GM19238 (cell line): Measurements from ENCODE around the gene MTHFD1L.
"Not testable (repeated sequence)": the region's sequence is repeated elsewhere in the genome, so short reads cannot be mapped to it uniquely, and the experiment has no call there.

ENCODE experiments used
- DNase-seq: peaks from one replicate; pipeline ENCODE4 v3.0.0; 2011; ENCODE audit warnings: low spot score; ENCODE audit not compliant: insufficient read length

MTHFD1L gene

DNA sequence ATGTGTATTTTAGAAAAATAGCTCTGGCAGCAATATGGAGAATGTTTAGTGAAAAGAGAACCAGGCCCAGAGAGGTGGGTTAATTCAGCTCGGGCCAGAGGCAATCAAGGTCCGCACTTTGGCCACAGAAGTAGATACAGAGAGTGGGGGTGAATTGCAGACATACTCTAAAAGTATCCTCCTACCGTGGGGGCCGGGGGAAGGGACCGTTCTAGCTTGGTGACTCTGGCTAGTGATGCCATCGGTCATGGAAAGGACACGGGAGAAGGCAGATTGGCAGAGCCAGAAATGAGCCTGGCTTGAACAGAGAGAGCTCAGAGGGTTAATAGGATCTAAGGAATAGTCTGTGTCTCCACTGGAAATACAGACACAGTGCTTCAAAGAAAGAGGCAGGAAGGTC lies 173.1 kb downstream of the MTHFD1L start:
- DNase-seq: no peak

DNA sequence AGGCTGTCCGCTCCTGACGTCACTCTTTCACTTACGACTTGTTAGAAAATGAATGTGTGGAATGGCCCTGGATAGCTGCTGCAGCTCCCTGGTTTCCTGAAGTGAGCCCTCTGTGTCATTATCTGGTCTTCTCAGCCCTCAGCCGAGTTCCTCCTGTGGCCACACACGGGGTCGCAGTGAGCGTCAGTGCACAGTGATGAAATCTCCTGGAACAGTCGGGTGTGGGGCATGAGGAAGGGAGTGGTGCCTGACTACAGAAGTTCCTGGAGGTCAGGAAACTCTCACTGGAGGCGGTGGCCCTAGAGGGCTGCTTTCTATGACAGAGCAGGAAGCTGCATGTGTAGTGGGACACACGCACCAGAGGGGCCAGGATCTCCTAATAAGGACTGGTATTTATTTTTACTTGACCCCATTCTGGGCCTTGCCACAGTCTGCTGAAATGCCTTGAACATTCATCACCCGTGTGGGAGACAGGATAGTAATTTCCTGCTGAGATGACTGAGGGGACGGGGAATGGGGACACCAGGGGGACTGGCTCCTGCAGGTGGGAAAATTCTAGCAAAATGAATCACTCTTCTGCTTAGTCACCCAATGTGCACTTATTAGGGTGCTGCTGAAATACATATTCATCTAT lies 175.5 kb downstream of the MTHFD1L start:
- DNase-seq: not testable (repeated sequence)

- DNase-seq: no peak
Observed at GRCh38 chr6:151041686-151042085, 176.2 kb downstream of the MTHFD1L start.

- not testable (repeated sequence) for DNase-seq
Observed at GRCh38 chr6:151042911-151043330, 177.4 kb downstream of the MTHFD1L start.

- no peak for DNase-seq
Observed at GRCh38 chr6:151043944-151044343, 178.4 kb downstream of the MTHFD1L start.

DNA sequence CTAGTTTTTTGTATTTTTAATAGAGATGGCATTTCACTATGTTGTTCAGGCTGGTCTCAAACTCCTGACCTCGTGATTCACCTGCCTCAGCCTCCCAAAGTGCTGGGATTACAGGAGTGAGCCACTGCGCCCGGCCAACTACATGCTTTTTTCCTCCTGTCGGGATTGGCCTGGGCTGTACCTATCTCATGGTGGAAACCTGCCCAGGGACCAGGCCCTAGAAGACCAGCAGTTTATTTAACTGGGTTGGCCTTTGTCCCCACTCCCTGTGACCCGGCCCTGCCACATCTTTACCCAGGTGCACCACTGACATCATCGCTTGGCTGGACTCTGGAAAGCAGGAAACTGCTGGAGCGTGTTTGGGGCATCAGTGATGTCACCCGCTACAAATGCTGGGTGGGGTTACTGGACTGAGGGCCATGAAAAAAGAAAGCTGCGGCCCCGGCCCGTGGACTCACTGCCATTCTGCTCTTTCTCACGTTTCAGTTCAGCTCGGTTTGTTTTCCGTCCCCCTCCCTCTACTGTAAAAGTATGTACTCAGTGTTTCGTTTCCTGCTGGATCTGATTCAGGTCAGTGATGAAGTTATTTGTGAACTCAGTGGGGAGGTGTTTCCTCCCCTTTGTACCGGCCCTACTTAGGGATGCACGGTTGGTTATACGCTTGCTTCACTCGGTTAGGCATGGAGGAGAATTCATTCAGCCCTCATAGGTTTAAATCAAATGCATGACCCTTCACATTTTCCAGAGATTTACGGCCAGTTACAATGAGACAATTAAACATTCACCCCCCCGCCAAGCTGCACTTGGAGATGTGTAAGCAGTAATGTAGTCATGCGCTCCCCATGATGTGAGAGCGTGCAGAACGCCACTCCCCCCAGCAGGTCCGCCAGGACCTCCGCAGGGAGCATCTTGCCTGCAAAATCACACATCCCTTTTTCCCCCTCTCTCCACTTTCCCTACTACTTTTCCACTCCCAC lies 179.3 kb downstream of the MTHFD1L start:
- no peak for DNase-seq

DNA sequence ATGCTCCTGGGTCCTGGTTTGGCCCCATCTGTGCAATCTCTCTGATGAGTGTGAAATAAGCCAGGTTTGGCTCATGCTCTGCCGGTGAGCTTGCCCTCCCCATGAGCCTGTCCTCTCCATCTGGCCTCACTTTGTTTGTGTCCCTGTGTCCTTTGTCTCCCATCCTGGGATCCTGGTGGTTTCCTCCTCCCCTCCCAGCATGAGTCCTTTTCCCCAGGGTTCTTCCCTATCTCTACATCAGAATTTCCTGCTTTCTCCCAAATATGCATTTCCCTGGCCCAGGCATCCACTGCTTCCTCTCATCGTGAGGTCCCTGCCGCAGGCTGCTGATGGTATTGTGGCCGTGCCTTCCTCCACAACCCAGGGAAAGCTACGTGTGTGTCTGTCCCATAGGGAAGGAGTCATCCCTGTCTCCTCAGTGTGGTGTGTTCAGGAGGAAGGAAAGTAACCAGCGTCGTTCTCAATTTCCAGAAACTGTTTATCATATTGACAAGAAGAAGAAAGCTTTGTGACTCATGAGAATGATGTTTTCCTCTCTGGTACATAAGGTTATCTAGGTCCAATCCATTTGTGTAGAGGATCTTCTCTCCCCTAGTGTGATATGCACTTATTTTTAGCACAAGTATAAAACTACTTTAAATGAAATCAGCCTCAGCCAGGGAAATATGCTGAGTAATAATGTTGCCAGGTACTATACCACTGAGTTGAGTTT lies 180.2 kb downstream of the MTHFD1L start:
- not testable (repeated sequence) for DNase-seq

DNA sequence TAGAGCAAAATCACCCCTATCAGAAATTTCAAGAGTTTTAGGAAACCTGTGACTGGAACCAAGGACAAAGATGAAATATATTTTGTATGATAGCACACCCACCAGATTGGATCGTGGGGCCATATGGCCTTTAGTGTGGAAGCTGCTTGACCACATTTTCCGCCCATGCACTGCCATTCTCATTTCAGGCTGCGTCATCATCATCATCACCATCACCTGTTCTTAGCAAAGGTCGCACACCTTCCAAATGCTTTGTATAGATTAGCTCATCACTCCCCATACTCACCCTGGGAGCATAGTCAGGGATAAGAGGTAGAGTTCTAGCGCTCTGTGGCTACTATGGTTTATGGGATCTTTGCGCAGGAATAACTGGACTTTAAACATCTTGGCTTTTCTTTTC lies 185.7 kb downstream of the MTHFD1L start:
- no peak for DNase-seq

DNA sequence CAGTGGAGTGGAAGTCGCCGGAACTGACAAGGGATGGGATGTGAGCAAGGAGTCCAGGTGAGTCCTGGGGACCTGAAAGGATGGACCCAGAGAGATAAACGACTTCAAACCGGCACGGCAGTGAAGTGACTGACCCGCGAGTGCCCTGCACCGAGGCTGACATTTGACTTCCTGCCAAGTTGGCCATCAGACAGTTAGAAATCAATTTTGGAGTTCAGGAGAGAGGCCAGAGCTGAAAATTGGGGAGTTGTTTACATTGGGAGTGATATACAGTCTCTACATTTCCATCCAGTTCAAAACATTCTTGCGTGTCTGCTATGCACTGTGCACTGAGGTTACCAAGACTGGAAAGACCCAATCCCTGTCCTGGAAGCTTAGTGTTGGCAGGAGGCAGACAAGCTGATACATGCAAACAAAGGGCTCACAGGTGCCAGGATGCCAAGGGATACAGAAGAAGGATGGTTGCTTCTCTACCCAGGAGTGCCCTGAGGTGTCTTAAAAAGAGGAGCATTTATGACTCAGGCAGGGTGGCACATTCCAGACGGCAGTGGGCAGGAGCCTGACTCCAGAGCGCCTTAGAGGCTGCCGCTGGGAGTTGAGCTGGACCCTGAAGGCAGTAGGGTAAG lies 186.6 kb downstream of the MTHFD1L start:
- DNase-seq: no peak

GRCh38 chr6:151054306-151054705 lies 188.8 kb downstream of the MTHFD1L start:
- DNase-seq: no peak

- DNase-seq: no peak
Observed at GRCh38 chr6:151056230-151056907, 190.9 kb downstream of the MTHFD1L start.

DNA sequence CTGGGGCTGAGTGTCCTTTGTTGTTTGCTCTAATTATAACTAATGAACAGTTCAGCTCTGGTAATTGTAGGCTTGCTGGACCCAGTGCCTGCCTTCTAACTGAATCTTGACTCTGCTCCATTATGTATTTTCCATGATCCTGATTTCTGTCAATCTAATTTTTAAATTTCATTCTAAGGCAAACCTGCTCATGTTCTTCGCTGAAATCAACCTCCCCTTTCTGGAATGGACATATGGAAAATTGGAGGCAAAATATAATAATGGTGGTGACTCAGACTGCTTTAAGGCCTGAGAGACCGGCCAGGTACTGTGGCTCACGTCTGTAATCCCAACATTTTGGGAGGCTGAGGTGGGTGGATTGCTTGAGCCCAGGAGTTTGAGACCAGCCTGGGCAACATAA lies 191.6 kb downstream of the MTHFD1L start:
- no peak for DNase-seq

DNA sequence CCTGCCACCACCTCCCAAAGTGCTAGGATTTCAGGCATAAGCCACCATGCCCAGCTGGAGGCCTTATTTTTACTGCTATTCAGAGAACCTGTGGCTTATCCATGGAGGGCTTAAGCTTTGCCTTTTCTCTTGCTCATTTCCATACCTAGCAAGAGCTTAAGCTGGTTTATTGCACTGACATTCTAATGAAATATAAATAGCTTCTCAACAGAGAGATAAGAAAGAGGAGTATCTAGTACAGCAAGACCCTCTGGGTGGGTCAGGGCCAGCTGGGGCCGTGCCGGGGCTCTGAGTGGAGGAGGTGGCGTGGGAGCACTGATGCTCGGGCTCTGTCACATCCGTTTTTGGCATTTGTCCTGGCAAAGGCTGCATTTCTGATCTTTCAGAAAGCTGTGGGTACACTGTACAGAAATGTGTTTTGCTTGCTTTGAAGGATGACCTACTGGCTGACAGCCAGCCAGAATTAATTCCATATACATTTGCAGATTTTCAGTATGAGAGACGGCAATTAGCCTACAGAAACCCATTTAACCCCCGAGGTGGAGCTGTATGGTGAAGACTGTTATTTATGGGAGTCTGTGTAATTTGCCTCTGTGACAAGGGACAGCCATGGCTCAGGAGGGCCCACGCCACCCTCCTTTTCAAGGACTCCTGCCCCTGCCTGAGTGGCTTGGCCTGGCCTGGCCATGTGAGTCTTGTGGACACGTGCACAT lies 192.7 kb downstream of the MTHFD1L start:
- DNase-seq: no peak

DNA sequence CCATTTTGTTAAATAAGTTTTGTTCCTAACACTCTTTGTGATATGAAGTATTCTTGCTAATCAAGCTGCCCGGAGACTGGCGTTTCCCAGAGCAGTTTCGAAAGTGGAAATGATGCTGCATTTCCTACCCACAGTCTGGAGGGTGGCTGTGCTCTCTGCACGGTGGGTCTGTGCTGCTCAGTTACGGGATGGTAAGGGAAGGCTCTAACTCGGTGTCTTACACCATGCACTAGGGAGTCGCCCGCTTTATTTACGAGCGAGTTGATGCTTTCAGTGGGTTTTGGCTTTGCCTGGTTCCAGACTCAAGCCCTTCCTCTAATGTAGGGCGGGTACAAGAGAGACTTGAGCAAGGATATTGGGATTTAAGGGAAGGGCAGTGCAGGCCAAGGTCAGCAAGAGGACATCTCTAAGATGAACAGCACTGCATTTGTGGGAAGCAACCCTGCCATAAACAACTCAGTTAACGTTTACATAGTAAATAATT lies 194.2 kb downstream of the MTHFD1L start:
- no peak for DNase-seq

- DNase-seq: no peak
Observed at GRCh38 chr6:151060096-151060765, 194.7 kb downstream of the MTHFD1L start.

GRCh38 chr6:151060766-151061531 lies 195.4 kb downstream of the MTHFD1L start:
- DNase-seq: no peak

DNA sequence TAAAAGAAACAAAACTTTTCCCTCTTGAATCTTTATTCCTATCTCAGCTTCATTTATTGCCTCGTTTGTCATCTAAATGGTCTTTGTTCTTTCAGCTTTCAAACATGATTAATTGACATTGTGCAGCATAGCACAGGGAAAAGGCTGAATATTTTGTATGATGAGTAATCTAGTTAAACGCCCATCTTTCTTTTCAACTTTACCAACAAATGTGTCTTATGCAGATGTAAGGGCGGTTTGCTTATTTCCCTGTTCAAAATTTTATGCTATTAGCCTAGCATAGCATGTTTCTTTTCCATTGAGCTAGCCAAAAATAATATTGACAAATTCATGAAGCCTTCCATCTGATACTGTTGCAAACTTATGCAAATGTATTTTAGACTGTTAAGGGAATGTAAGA lies 197.8 kb downstream of the MTHFD1L start:
- DNase-seq: no peak

- DNase-seq: no peak
Observed at GRCh38 chr6:151063842-151064647, 198.5 kb downstream of the MTHFD1L start.
